Limb (tissue), 2 donors: ENCODE data around the gene SNORC.

Experiments
- DNase-seq, 2 donors: peaks; one replicate each; pipeline ENCODE4 v3.0.0-alpha.2; 2016; ENCODE audit errors: extremely low spot score in 2 of 2

Gene SNORC

GRCh38 chr2:232882505-232883115 lies 12.5 kb downstream of the SNORC start:
- DNase-seq, result no peak

GRCh38 chr2:232883116-232883721 lies 13.2 kb downstream of the SNORC start:
- no peak for DNase-seq

GRCh38 chr2:232884001-232884421 lies 13.9 kb downstream of the SNORC start:
- no peak for DNase-seq

GRCh38 chr2:232884549-232885263 lies 14.6 kb downstream of the SNORC start:
- no peak for DNase-seq

- DNase-seq, result no peak
Measured at GRCh38 chr2:232885264-232885961, 15.3 kb downstream of the SNORC start.

- DNase-seq, result no peak
Measured at GRCh38 chr2:232886176-232886575, 16.1 kb downstream of the SNORC start.

GRCh38 chr2:232886632-232887031 lies 16.6 kb downstream of the SNORC start:
- no peak for DNase-seq

- no peak for DNase-seq
Measured at GRCh38 chr2:232887171-232887850, 17.2 kb downstream of the SNORC start.

- DNase-seq, result no peak
Measured at GRCh38 chr2:232888099-232888836, 18.2 kb downstream of the SNORC start.

- no peak for DNase-seq
Measured at GRCh38 chr2:232888839-232889529, 18.9 kb downstream of the SNORC start.

GRCh38 chr2:232889876-232890401 lies 19.9 kb downstream of the SNORC start:
- DNase-seq, result no peak

GRCh38 chr2:232890536-232890895 lies 20.5 kb downstream of the SNORC start:
- DNase-seq, result no peak

- no peak for DNase-seq
Measured at GRCh38 chr2:232890896-232891601, 21.0 kb downstream of the SNORC start.

GRCh38 chr2:232891621-232892071 lies 21.6 kb downstream of the SNORC start:
- DNase-seq, result no peak

GRCh38 chr2:232892221-232892620 lies 22.2 kb downstream of the SNORC start:
- no peak for DNase-seq

- DNase-seq, result no peak
Measured at GRCh38 chr2:232892843-232893242, 22.8 kb downstream of the SNORC start.

GRCh38 chr2:232893834-232894233 lies 23.8 kb downstream of the SNORC start:
- no peak for DNase-seq

GRCh38 chr2:232894251-232894650 lies 24.2 kb downstream of the SNORC start:
- no peak for DNase-seq

- DNase-seq, result no peak
Measured at GRCh38 chr2:232894746-232895145, 24.7 kb downstream of the SNORC start.
